GM12878 (cell line): ENCODE measurements around the gene CARD11.

Experiments used
- ATF7 ChIP-seq: fragments of 450-650 bp; IDR thresholded peaks from 2 replicates; pipeline ENCODE4 v1.6.1; 2016; ENCODE audit warnings: low read depth, mild to moderate bottlenecking
- BHLHE40 ChIP-seq, 2 experiments: fragments of 450-650 bp in 1 of 2; IDR thresholded peaks; 2 replicates each; pipeline ENCODE4 v1.6.1; 2011 to 2017; ENCODE audit warnings: low read depth in 2 of 2, borderline replicate concordance in 1 of 2, improper control_type of control experiment in 1 of 2, low read length in 1 of 2, mild to moderate bottlenecking in 1 of 2
- EP300 ChIP-seq, 2 experiments: fragments of 150-350 bp in 1 of 2; IDR thresholded peaks; 2 replicates each; pipeline ENCODE4 v1.6.1; 2011 to 2012; ENCODE audit warnings: low read depth in 2 of 2, low read length in 2 of 2, borderline replicate concordance in 1 of 2, improper control_type of control experiment in 1 of 2, inconsistent platforms in 1 of 2; ENCODE audit not compliant: control insufficient read depth in 1 of 2
- FOXK2 ChIP-seq: fragments of 450-650 bp; IDR thresholded peaks from 2 replicates; pipeline ENCODE4 v1.6.1; 2017; ENCODE audit warnings: mild to moderate bottlenecking, moderate library complexity
- IRF4 ChIP-seq: IDR thresholded peaks from 2 replicates; pipeline ENCODE4 v1.6.1; 2011; ENCODE audit warnings: low read depth, low read length
- KDM1A ChIP-seq: fragments of 200-600 bp; sonication (generic); IDR thresholded peaks from 2 replicates; pipeline ENCODE4 v1.6.1; 2016; ENCODE audit warnings: borderline replicate concordance
- POLR2A ChIP-seq: IDR thresholded peaks from 2 replicates; pipeline ENCODE4 v1.6.1; 2011; ENCODE audit warnings: low read depth, mild to moderate bottlenecking, low read length
- ZSCAN29 ChIP-seq: fragments of 450-650 bp; IDR thresholded peaks from 2 replicates; pipeline ENCODE4 v1.6.1; 2017; ENCODE audit warnings: mild to moderate bottlenecking, moderate library complexity
- TF ChIP-seq, protein P1 (sequence below): fragments of 450-650 bp; IDR thresholded peaks from 2 replicates; pipeline ENCODE4 v1.6.1; 2018; ENCODE audit warnings: borderline replicate concordance, mild to moderate bottlenecking; ENCODE audit not compliant: partially characterized antibody
- TF ChIP-seq, protein P2 (sequence below), 3 experiments: IDR thresholded peaks in 2 of 3; conservative IDR thresholded peaks in 1 of 3; 2 replicates each; pipeline ENCODE4 v1.5.1; 2011; ENCODE audit warnings: low read depth in 3 of 3, low read length in 3 of 3, mild to moderate bottlenecking in 3 of 3, control low read depth in 2 of 3, moderate library complexity in 2 of 3, inconsistent platforms in 1 of 3, mixed read lengths in 1 of 3; ENCODE audit not compliant: control insufficient read depth in 2 of 3, insufficient read depth in 1 of 3; ENCODE audit errors: extremely low read depth in 1 of 3
- TF ChIP-seq, protein P3 (sequence below): IDR thresholded peaks from 2 replicates; pipeline ENCODE4 v1.6.1; 2011; ENCODE audit warnings: low read depth, low read length, improper control_type of control experiment, borderline replicate concordance

DNA sequence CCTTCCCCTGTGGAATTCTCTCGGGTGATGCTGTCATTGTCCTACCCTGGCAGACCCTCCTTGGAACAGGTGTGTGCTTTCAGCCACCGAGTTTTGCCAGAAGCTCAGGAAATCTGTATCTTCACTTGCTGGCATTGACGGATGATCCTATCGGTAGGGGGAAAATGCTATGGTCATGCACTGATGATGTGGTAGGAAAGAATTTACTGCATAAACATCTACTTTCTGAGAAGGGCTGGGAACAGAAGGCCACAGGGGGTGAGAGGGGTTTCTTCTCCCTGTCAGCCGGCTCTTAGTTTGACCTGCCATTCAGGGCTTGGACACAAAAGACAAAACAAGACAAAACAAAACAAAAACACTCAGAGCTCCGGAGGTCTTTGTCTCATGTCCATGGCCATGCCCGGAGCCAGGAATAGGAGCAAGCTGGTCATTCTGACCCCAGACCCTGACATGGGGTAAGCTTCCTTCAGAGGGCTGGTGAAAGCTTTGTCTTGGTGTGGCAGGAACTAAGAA is 43.6 kb upstream of the CARD11 start:
- TF ChIP-seq ATF7 (no peak), EP300 (IDR thresholded peaks at IDR 0.05; ENCODE audit: borderline replicate concordance in 1 of 2, control insufficient read depth in 1 of 2, low read depth in 2 of 2, low read length in 2 of 2) (no peak), KDM1A (no peak), POLR2A (no peak), BHLHE40 (IDR thresholded peaks at IDR 0.05; ENCODE audit: borderline replicate concordance in 1 of 2, low read depth in 2 of 2, low read length in 1 of 2) (no peak), FOXK2 (no peak), IRF4 (no peak), ZSCAN29 (no peak)
- TF ChIP-seq, protein P1, sequence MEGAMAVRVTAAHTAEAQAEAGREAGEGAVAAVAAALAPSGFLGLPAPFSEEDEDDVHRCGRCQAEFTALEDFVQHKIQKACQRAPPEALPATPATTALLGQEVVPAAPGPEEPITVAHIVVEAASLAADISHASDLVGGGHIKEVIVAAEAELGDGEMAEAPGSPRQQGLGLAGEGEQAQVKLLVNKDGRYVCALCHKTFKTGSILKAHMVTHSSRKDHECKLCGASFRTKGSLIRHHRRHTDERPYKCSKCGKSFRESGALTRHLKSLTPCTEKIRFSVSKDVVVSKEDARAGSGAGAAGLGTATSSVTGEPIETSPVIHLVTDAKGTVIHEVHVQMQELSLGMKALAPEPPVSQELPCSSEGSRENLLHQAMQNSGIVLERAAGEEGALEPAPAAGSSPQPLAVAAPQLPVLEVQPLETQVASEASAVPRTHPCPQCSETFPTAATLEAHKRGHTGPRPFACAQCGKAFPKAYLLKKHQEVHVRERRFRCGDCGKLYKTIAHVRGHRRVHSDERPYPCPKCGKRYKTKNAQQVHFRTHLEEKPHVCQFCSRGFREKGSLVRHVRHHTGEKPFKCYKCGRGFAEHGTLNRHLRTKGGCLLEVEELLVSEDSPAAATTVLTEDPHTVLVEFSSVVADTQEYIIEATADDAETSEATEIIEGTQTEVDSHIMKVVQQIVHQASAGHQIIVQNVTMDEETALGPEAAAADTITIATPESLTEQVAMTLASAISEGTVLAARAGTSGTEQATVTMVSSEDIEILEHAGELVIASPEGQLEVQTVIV, result no peak
- TF ChIP-seq, protein P2, sequence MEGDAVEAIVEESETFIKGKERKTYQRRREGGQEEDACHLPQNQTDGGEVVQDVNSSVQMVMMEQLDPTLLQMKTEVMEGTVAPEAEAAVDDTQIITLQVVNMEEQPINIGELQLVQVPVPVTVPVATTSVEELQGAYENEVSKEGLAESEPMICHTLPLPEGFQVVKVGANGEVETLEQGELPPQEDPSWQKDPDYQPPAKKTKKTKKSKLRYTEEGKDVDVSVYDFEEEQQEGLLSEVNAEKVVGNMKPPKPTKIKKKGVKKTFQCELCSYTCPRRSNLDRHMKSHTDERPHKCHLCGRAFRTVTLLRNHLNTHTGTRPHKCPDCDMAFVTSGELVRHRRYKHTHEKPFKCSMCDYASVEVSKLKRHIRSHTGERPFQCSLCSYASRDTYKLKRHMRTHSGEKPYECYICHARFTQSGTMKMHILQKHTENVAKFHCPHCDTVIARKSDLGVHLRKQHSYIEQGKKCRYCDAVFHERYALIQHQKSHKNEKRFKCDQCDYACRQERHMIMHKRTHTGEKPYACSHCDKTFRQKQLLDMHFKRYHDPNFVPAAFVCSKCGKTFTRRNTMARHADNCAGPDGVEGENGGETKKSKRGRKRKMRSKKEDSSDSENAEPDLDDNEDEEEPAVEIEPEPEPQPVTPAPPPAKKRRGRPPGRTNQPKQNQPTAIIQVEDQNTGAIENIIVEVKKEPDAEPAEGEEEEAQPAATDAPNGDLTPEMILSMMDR (IDR thresholded peaks at IDR 0.05 in 2 of 3, conservative IDR thresholded peaks at IDR 0.05 in 1 of 3; ENCODE audit: control insufficient read depth in 2 of 3, extremely low read depth in 1 of 3, insufficient read depth in 1 of 3, low read depth in 3 of 3, low read length in 3 of 3), result no peak
- TF ChIP-seq, protein P3, sequence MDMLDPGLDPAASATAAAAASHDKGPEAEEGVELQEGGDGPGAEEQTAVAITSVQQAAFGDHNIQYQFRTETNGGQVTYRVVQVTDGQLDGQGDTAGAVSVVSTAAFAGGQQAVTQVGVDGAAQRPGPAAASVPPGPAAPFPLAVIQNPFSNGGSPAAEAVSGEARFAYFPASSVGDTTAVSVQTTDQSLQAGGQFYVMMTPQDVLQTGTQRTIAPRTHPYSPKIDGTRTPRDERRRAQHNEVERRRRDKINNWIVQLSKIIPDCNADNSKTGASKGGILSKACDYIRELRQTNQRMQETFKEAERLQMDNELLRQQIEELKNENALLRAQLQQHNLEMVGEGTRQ, result no peak
